Embryonic facial prominence (tissue), 1 donor: Measurements from ENCODE around the gene RYR1.
"Not testable (repeated sequence)": the region's sequence is repeated elsewhere in the genome, so short reads cannot be mapped to it uniquely, and the experiment has no call there.

Experiments
- DNase-seq: peaks from one replicate; pipeline ENCODE4 v3.0.0-alpha.2; 2016; ENCODE audit errors: extremely low spot score

Gene RYR1

GRCh38 chr19:38457690-38458405 lies 24.4 kb downstream of the RYR1 start:
- no peak for DNase-seq

GRCh38 chr19:38458991-38459390 lies 25.5 kb downstream of the RYR1 start:
- DNase-seq, result no peak

GRCh38 chr19:38463365-38463764 lies 29.9 kb downstream of the RYR1 start:
- no peak for DNase-seq

- DNase-seq, result no peak
Observed at GRCh38 chr19:38464421-38465082, 31.1 kb downstream of the RYR1 start.

- DNase-seq, result no peak
Observed at GRCh38 chr19:38466050-38466449, 32.6 kb downstream of the RYR1 start.

GRCh38 chr19:38467541-38468525 lies 34.3 kb downstream of the RYR1 start:
- DNase-seq, result no peak

GRCh38 chr19:38469151-38469550 lies 35.7 kb downstream of the RYR1 start:
- no peak for DNase-seq

- DNase-seq, result no peak
Observed at GRCh38 chr19:38470788-38471480, 37.4 kb downstream of the RYR1 start.

- DNase-seq, result not testable (repeated sequence)
Observed at GRCh38 chr19:38472725-38473124, 39.2 kb downstream of the RYR1 start.

- no peak for DNase-seq
Observed at GRCh38 chr19:38473201-38473600, 39.7 kb downstream of the RYR1 start.

GRCh38 chr19:38475176-38475575 lies 41.7 kb downstream of the RYR1 start:
- DNase-seq, result no peak

- no peak for DNase-seq
Observed at GRCh38 chr19:38478273-38478971, 44.9 kb downstream of the RYR1 start.

GRCh38 chr19:38482496-38482895 lies 49.0 kb downstream of the RYR1 start:
- DNase-seq, result no peak

GRCh38 chr19:38483016-38483630 lies 49.6 kb downstream of the RYR1 start:
- no peak for DNase-seq

GRCh38 chr19:38484747-38485146 lies 51.3 kb downstream of the RYR1 start:
- no peak for DNase-seq

- no peak for DNase-seq
Observed at GRCh38 chr19:38485541-38486285, 52.2 kb downstream of the RYR1 start.

GRCh38 chr19:38486731-38487336 lies 53.3 kb downstream of the RYR1 start:
- DNase-seq, result no peak

GRCh38 chr19:38488096-38488495 lies 54.6 kb downstream of the RYR1 start:
- DNase-seq, result no peak

GRCh38 chr19:38488776-38489481 lies 55.4 kb downstream of the RYR1 start:
- DNase-seq, result no peak
